ENCODE results near the gene LIX1.
"Not testable (repeated sequence)": the region's sequence is repeated elsewhere in the genome, so short reads cannot be mapped to it uniquely, and the experiment has no call there.

LIX1 gene

DNA sequence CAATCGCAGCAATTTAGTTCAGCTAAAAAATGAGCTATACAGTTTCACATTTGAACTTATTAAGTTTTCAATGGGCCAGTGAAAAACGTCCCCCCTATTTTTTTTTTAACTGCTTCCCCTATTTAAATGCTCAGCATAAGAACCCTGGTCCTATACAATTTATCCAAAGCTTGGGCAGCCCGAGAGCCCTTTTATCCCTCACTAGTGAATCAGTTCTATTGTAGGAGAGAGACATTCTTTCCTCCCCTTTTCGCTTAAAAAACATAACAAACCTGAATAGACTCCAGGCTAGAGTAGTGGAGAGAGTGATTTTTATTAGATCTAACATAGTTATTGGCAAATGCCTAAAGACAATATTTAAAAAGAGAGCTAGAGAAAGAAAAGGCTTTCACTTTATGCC is 1.4 kb downstream of the LIX1 start:
- DNase-seq: no peak

DNA sequence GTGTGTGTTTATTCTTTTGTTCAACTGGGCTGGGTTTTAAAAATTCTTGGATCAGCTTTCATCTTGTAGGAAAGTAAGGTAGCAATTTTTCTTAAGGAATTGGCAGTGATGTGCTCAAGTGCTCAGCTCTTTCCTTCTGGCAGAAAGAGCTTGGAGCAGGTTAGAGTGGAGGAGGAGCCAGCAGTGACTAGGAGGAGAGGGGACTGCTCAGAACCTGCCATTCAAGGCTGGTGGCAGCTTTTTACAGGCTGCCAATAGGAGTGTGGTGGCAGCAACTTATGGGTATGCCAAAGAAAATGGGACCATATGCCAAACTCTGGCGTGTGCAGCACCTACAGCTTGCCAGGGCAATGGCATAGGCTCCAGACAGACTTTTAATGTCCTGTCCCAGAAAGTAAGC is 2.2 kb downstream of the LIX1 start:
- DNase-seq: not testable (repeated sequence)

- DNase-seq: no peak
These were observed 5.9 kb downstream of the LIX1 start for GRCh38 chr5:97136475-97136874.

GRCh38 chr5:97135868-97136267 is 6.5 kb downstream of the LIX1 start:
- DNase-seq: no peak

- DNase-seq: no peak
These were observed 7.8 kb downstream of the LIX1 start for GRCh38 chr5:97134634-97135033.

DNA sequence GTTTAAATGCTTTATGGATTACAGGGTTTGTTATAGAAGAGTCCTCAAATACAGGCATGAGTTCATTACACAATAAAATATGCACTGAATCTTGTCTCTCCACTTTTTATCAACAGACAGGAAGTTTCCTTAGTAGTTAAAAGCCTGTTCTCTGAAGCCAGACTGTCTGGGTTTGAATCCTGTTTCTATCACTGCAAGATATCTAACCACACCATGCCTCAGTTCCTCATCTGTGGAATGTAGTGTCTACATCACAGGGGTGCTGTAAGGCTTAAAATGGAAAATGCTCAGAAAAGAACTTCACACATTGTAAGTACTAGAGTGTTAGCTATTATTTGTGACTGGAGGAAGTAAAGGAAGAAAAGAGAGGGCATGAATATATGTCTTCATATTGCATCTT is 9.3 kb downstream of the LIX1 start:
- DNase-seq: no peak

- DNase-seq: no peak
These were observed 10.5 kb downstream of the LIX1 start for GRCh38 chr5:97131921-97132320.

DNA sequence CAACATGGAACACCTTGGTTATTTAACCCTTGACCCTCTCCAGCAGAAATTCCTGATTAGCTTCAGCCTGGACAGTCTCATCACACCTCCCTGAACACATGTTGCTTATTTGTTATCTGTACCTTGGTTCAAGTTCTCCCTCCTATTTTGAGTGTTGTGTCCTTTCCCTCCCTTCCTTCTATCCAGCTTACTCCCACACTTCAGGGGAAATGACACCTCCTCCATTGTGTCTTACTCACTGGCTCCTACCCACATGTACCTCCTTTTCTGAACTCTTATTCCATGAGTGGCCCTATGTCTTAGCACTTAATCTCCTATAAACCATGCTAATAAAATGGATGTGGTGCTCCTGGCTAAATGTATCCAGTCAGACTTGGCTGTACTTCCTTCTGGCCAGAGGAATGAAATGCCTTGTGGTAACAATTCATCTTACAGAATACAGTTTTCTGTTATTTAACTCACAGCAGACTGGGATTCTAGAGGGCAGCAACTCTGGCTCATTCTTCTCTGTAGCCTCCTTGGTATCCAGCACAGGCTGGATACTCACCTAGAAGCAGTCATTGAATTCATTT is 11.2 kb downstream of the LIX1 start:
- DNase-seq: no peak

DNA sequence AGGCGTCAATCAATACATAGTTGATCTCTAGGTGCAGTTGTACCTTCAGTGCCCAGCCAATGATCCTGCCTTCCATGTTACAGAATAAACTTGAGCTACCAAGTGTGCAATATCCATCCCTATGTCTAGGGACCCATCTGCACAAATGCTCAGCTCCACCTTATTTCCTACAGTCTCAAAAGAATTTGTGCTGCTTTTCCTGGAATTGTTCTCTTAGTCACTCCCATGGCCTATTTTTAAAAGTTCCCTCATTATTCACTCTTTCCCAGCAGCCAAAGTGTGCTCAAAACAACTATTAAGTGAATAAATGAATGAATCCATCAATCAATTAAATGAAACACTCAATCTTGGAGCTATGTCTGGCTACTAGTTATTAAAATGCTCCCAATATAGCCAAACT is 14.7 kb downstream of the LIX1 start:
- no peak for DNase-seq

GRCh38 chr5:97125125-97125683 is 17.2 kb downstream of the LIX1 start:
- no peak for DNase-seq

DNA sequence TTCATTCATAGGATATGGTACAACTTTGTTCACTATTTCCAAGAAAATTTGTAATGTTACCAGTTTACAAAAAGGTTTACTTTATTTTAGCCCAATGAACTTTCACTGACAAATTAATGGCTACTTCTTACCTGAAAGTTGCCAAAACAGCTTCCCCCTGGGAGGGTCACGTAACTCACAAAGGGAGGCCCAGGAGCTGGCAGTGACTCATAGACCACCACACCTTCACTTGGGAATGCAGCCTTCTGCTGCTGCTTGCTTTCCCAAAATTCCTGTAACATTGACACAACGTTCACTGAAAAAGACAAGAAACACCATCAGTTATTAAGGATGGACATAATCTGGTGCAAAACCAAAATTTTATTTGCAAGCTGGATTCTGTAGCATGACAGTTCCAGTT is 18.1 kb downstream of the LIX1 start:
- DNase-seq: no peak

GRCh38 chr5:97121848-97122247 is 20.6 kb downstream of the LIX1 start:
- no peak for DNase-seq

- DNase-seq: no peak
These were observed 22.2 kb downstream of the LIX1 start for GRCh38 chr5:97120195-97120594.

DNA sequence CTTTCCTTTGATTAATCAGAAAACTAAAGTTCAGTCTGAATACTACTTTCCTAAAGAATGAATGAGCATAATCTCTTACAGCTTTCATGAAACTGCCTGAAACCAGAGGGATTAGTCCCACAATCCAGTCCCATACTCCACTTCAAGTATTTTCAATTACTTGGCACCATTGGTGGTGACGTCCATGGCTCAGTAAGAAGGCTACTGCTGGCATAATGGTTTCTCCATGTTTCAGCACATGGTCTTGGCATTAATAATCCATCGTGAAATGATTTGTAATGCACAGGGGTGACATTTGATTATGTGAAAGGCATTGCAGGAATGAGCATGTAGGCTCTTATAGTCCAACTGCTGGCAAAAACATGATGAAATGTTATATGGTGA is 23.4 kb downstream of the LIX1 start:
- DNase-seq: no peak

DNA sequence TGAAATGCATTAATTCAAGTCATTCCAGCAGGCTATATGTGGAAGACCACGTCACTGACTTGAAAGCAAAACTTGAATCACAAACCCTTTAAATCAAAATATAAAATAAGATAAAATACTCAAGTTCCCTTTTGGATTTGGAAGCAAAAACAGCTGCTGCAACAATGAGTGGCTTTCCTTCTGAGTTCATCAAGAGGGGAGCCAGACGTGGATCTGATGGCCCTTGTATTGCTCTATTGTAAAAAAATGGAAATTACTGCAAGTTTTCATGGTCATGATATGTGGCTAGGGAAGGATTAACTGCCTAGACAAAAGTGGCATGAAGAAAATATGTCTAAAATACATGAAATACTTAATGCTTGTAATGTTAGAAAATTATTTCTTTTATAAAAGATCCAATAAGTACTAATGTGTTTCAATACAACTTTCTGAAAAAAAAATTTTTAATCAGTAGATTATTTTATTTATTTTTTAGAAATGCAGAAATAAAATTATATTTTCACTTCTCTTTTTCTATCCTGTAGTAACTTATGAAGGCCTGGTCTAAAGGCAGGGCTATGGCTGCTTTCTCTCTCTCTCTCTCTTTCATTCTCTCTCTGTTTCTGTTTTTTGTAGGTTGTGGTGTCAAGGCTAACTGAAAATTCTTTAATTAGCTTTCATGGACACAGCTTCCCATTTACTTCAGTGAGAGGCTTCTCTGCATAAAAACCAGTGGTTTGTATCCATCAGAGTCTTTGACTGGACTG is 24.0 kb downstream of the LIX1 start:
- no peak for DNase-seq

- no peak for DNase-seq
These were observed 26.5 kb downstream of the LIX1 start for GRCh38 chr5:97115932-97116331.

GRCh38 chr5:97112230-97112629 is 30.2 kb downstream of the LIX1 start:
- DNase-seq: no peak

DNA sequence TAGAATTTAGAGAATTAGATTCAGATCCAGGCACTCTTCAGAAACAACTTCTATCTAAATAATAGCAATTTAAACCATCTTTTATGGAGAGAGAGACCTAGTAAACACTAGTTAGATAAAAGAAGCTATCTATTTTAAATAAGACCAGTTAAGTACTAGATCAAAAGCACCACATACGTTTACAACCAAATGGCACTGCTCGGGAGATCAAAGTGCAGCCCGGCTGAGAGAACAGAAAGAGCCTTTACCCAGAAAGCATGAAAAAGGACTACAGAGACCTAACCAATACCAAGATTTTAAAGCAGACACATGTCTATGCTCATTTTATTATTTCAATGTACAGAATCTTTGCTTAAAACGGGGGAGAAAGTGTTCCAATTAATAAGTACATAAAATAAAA is 30.8 kb downstream of the LIX1 start:
- DNase-seq: no peak

GRCh38 chr5:97111004-97111403 is 31.4 kb downstream of the LIX1 start:
- DNase-seq: no peak

- DNase-seq: no peak
These were observed 35.1 kb downstream of the LIX1 start for GRCh38 chr5:97107318-97107717.

- DNase-seq: no peak
These were observed 36.2 kb downstream of the LIX1 start for GRCh38 chr5:97106216-97106581.

GRCh38 chr5:97105501-97106215 is 36.8 kb downstream of the LIX1 start:
- no peak for DNase-seq

- no peak for DNase-seq
These were observed 40.4 kb downstream of the LIX1 start for GRCh38 chr5:97102010-97102470.

All from activated gamma-delta T cell (primary cell).